ENCODE measurements around the gene SPATA45. TPM values are rescaled to one million over a fixed set of nuclear protein-coding genes. Genes with fewer than 3 reads are reported as not detected.
"Not testable (repeated sequence)": the region's sequence is repeated elsewhere in the genome, so short reads cannot be mapped to it uniquely, and the experiment has no call there.

Gene SPATA45
- total and polyA plus RNA-seq, 2 of the 4 experiments (the other 2 are of a cell fraction): not detected

DNA sequence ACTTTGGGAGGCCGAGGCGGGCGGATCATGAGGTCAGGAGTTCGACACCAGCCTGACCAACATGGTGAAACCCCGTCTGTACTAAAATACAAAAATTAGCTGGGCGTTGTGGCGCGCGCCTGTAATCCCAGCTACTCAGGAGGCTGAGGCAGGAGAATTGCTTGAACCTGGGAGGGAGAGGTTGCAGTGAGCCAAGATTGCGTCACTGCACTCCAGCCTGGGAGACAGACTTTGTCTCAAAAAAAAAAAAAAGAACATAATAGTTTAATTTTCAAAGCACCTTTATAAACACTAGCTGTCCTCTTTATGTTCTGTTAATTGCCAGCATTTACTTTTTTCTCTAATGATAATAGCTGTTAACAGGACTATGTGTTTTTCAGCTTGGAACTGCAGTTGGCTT, 15.9 kb upstream of the SPATA45 start:
- H2BK15ac ChIP-seq (ENCODE audit: low read depth, low read length); BruUV-seq (replicated peaks): not testable (repeated sequence)

More for the DNA sequence above, 15.9 kb upstream of the SPATA45 start:
- H2BK20ac ChIP-seq (ENCODE audit: low read depth, low read length); H2AK5ac ChIP-seq (ENCODE audit: low read depth, low read length); H4K5ac ChIP-seq (ENCODE audit: low read depth, low read length); H3K27me3 ChIP-seq (ENCODE audit: control insufficient read depth, insufficient read depth, low read length); H2AFZ ChIP-seq (replicated peaks; ENCODE audit: low read length, poor library complexity); H3K23ac ChIP-seq (ENCODE audit: low read depth, low read length); CTCF ChIA-PET; H3K4me2 ChIP-seq (ENCODE audit: low read depth, low read length); H3K27ac ChIP-seq (ENCODE audit: insufficient read depth, low read length); H4K91ac ChIP-seq (ENCODE audit: insufficient read depth, low read depth, low read length); POLR2A ChIA-PET (ENCODE audit: unreplicated experiment); H3K4me3 ChIP-seq (ENCODE audit: insufficient read depth, low read depth, low read length); H3K18ac ChIP-seq (ENCODE audit: low read depth, low read length); in situ Hi-C loops (cut with MboI; ENCODE audit: low sequenced_read_pairs); H3K36me3 ChIP-seq (ENCODE audit: control insufficient read depth, insufficient read depth, low read length); H3K14ac ChIP-seq (replicated peaks; ENCODE audit: low read depth, low read length); H4K20me1 ChIP-seq (ENCODE audit: insufficient read depth, low read length); intact Hi-C loops (cut with micrococcal nuclease); H2BK5ac ChIP-seq (ENCODE audit: low read depth, low read length, poor library complexity, severe bottlenecking); H3K4me1 ChIP-seq (ENCODE audit: control insufficient read depth, insufficient read depth, low read length); H3K4ac ChIP-seq (ENCODE audit: low read depth, low read length); dilution Hi-C loops (cut with HindIII; ENCODE audit: low sequenced_read_pairs, unreplicated experiment); H2AK9ac ChIP-seq (replicated peaks; ENCODE audit: low read depth, low read length, poor library complexity); H3K56ac ChIP-seq (ENCODE audit: extremely low read depth, insufficient read depth, low read length); H3K9ac ChIP-seq (ENCODE audit: low read depth, low read length); H2BK120ac ChIP-seq (ENCODE audit: low read depth, low read length); DNase-seq; H4K8ac ChIP-seq (ENCODE audit: low read depth in 2 of 2, low read length in 2 of 2); H3K9me3 ChIP-seq (ENCODE audit: control insufficient read depth, insufficient read depth, low read length); ATAC-seq (ENCODE audit: low read depth); H3K9me1 ChIP-seq (ENCODE audit: insufficient read depth, low read length): not testable (repeated sequence)
- WGBS, 2 experiments (ENCODE audit: extremely low coverage in 2 of 2, insufficient read length in 1 of 2): 100% methylated on average over 3 of the region's 10 CpGs; no CpG with 5 or more reads in 1 of the 2 experiments
- peaks cover 3 to 34% of the 10 kb centered on the region in 2 experiments; a peak in 3 of 4 replicates for H3K79me1 ChIP-seq (ENCODE audit: low read depth in 1 of 2, low read length in 2 of 2)

Measured in IMR-90 (cell line).